B cell (primary cell): ENCODE results near the gene SPCS3. TPM values are rescaled to one million over a fixed set of nuclear protein-coding genes. Genes with fewer than 3 reads are reported as not detected.

Experiments
- ATAC-seq: fragments of 200-7000 bp; cut with Tn5 transposase; one replicate; pipeline ENCODE4 v1.10.0; 2021; ENCODE audit warnings: low read depth, mild to moderate bottlenecking, moderate number of reproducible peaks, moderate library complexity
- CTCF ChIA-PET: fragments of 350-600 bp; sonication (Branson Sonifier 250); formaldehyde crosslinking; loops from one replicate; lab custom pipeline; 2021; ENCODE audit warnings: antibody characterized with exemption, inconsistent platforms; lab: Charles Lee
- POLR2A ChIA-PET: fragments of 350-600 bp; sonication (Branson Sonifier 250); formaldehyde crosslinking; loops from one replicate; lab custom pipeline; 2021; ENCODE audit warnings: antibody characterized with exemption; lab: Charles Lee
- DNase-seq: peaks from one replicate; pipeline ENCODE4 v3.0.0; 2013
- H2AFZ ChIP-seq: 2 replicates; pipeline ENCODE4 v1.6.1; 2012; ENCODE audit warnings: mild to moderate bottlenecking, low read depth, low read length; ENCODE audit not compliant: insufficient read depth, poor library complexity, severe bottlenecking
- H3K27ac ChIP-seq, 2 donors: 1 replicate in 1 of 2; 2 replicates in 1 of 2; pipeline ENCODE4 v1.5.1; 2012 to 2013; ENCODE audit warnings: low read length in 2 of 2, mild to moderate bottlenecking in 2 of 2, moderate library complexity in 1 of 2
- H3K27me3 ChIP-seq, 4 experiments: fragments of 200-600 bp in 1 of 4; sonication (generic) in 1 of 4; replicated peaks in 1 of 4; 1 replicate in 2 of 4; 2 replicates in 2 of 4; pipeline versions ENCODE4 v1.6.1 to v1.7.0; 2013 to 2016; ENCODE audit warnings: low read length in 3 of 4, mild to moderate bottlenecking in 2 of 4, mixed read lengths in 1 of 4, moderate library complexity in 1 of 4; ENCODE audit not compliant: insufficient read depth in 4 of 4, control insufficient read depth in 3 of 4; ENCODE audit errors: control extremely low read depth in 1 of 4
- H3K36me3 ChIP-seq, 2 experiments: replicated peaks in 1 of 2; 1 replicate in 1 of 2; 2 replicates in 1 of 2; pipeline versions ENCODE4 v1.6.1 to v1.7.1; 2013; ENCODE audit warnings: low read length in 1 of 2; ENCODE audit not compliant: insufficient read depth in 2 of 2, control insufficient read depth in 1 of 2; ENCODE audit errors: control extremely low read depth in 1 of 2, extremely low read depth in 1 of 2
- H3K4me1 ChIP-seq, 2 donors: fragments of 200-600 bp in 1 of 2; sonication (generic) in 1 of 2; 1 replicate in 1 of 2; 2 replicates in 1 of 2; pipeline versions ENCODE4 v1.5.1 to v1.6.1; 2013 to 2017; ENCODE audit warnings: low read length in 2 of 2; ENCODE audit not compliant: control insufficient read depth in 2 of 2, insufficient read depth in 2 of 2
- H3K4me2 ChIP-seq: replicated peaks from 2 replicates; pipeline ENCODE3; 2012; ENCODE audit warnings: mild to moderate bottlenecking, low read depth, low read length; ENCODE audit not compliant: poor library complexity, severe bottlenecking
- H3K4me3 ChIP-seq, 5 experiments: fragments of 200-600 bp in 1 of 5; sonication (generic) in 1 of 5; 1 replicate in 3 of 5; 2 replicates in 2 of 5; pipeline versions ENCODE4 v1.5.1 to v1.7.0; 2011 to 2016; ENCODE audit warnings: low read length in 4 of 5, mild to moderate bottlenecking in 4 of 5, low read depth in 2 of 5, control low read depth in 1 of 5, moderate library complexity in 1 of 5; ENCODE audit not compliant: insufficient read depth in 1 of 5; ENCODE audit errors: control extremely low read depth in 1 of 5, extremely low read depth in 1 of 5
- H3K79me2 ChIP-seq: fragments of 200-600 bp; sonication (generic); one replicate; pipeline ENCODE4 v1.6.0; 2016; ENCODE audit warnings: low read length; ENCODE audit not compliant: control insufficient read depth, insufficient read depth
- H3K9ac ChIP-seq: fragments of 200-600 bp; sonication (generic); 2 replicates; pipeline ENCODE4 v1.6.1; 2017; ENCODE audit warnings: mild to moderate bottlenecking, low read length, moderate library complexity
- H3K9me3 ChIP-seq, 3 donors: one replicate each; pipeline versions ENCODE4 v1.6.1 to v1.7.1; 2013; ENCODE audit warnings: low read length in 2 of 3; ENCODE audit not compliant: control insufficient read depth in 2 of 3, insufficient read depth in 1 of 3; ENCODE audit errors: control extremely low read depth in 1 of 3
- H4K20me1 ChIP-seq: 2 replicates; pipeline ENCODE4 v1.6.0; 2012; ENCODE audit warnings: mild to moderate bottlenecking, low read length; ENCODE audit not compliant: insufficient read depth, control insufficient read depth, poor library complexity, severe bottlenecking
- H3K27ac Mint-ChIP-seq: one replicate; pipeline ENCODE4 v1.8.0; 2021; ENCODE audit warnings: mixed read lengths
- H3K27me3 Mint-ChIP-seq: one replicate; pipeline ENCODE4 v1.8.0; 2021; ENCODE audit warnings: mixed read lengths
- H3K4me1 Mint-ChIP-seq: one replicate; pipeline ENCODE4 v1.8.0; 2021; ENCODE audit warnings: mixed read lengths
- H3K4me3 Mint-ChIP-seq: one replicate; pipeline ENCODE4 v1.8.0; 2021; ENCODE audit warnings: mixed read lengths
- H3K9me3 Mint-ChIP-seq: one replicate; pipeline ENCODE4 v1.8.0; 2022; ENCODE audit warnings: mixed read lengths; ENCODE audit not compliant: insufficient read depth
- EZH2 ChIP-seq: IDR thresholded peaks from 2 replicates; pipeline ENCODE4 v1.6.1; 2012; ENCODE audit warnings: borderline replicate concordance, low read depth, mild to moderate bottlenecking, moderate library complexity, low read length; ENCODE audit not compliant: insufficient read depth, poor library complexity, severe bottlenecking
- WGBS: methylation state at CpG from one replicate; pipeline ENCODE4 v1.1.5; 2013; ENCODE audit warnings: missing lambda C conversion rate; ENCODE audit not compliant: insufficient coverage; 5-methylcytosine and 5-hydroxymethylcytosine counted together
- intact Hi-C: fragments of 100-400 bp; cut with micrococcal nuclease; formaldehyde crosslinking; loops from one replicate; pipeline ENCODE4 v1.10.0; 2022
- polyA plus RNA-seq: library from polyadenylated mRNA; depleted of rRNA; stranded (reverse); fragments of >200 nt; gene quantifications from 2 replicates; pipeline ENCODE4 v1.2.3, GENCODE V29; 2012
- total RNA-seq, 2 donors: library from RNA; stranded (reverse); fragments of 120-200 nt in 1 of 2; gene quantifications; 1 replicate in 1 of 2; 2 replicates in 1 of 2; pipeline versions ENCODE4 v1.2.3 to v1.2.4, GENCODE V29; 2013 to 2022
- TF ChIP-seq, protein P1 (sequence below): fragments of 200-600 bp; IDR thresholded peaks from one replicate; pipeline ENCODE4 v1.8.0; 2022; ENCODE audit warnings: antibody characterized with exemption, mild to moderate bottlenecking

SPCS3 gene
- total and polyA plus RNA-seq, 2 donors (not counting 1 experiment from before 2014, with no cell fraction given) = 27.8 to 92.4 TPM

DNA sequence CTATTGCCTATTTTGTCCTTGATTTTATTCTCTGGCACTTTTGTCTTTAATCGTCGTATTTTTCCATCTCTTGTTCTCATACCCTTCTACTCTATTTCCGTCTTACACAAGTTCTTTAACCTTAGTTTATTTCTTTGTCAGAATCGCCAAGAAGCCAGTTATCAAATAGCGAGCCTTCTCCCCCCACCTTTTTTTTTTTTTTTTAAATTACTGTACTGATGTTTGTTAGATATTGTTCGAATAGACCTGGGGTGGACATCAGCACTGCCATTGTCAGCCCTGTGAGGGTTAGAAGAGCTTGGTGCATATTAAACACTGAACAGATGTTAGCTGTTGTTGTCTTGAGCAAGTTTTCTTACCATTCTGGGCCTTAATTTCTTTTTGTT, 1.2 kb downstream of the SPCS3 start:
- ATAC-seq (no peak), DNase-seq (no peak)
- Histone ChIP-seq H3K27ac (peak overlapping the region; percentile 84 to 95), H3K9me3 (no peaks in the 10 kb centered on the region), H2AFZ (peak overlapping the region; percentile 75), H3K79me2 (peaks cover 57% of the 10 kb centered on the region), H3K36me3 (peaks cover 0 to 3% of the 10 kb centered on the region in 2 experiments), H3K27me3 (no peaks in the 10 kb centered on the region), H3K4me3 (peak overlapping the region; percentile 77 to 91 (median 84)), H3K9ac (peak overlapping the region; percentile 88), H3K4me1 (peaks cover 21 to 44% of the 10 kb centered on the region in 2 donors), H4K20me1 (peaks cover 48% of the 10 kb centered on the region), H3K4me2 (peak overlapping the region; percentile 82)
- Mint-ChIP-seq H3K9me3 (no peaks in the 10 kb centered on the region), H3K27me3 (no peaks in the 10 kb centered on the region), H3K27ac (peak overlapping the region; percentile 93), H3K4me1 (peaks cover 45% of the 10 kb centered on the region), H3K4me3 (peak overlapping the region; percentile 93)
- POLR2A ChIA-PET = no interaction called here
- intact Hi-C loops = loop anchor here (2.0 kb wide), 1 partner anchor 20 kb away; no protein-coding TSS in a partner anchor
- TF ChIP-seq, protein P1, sequence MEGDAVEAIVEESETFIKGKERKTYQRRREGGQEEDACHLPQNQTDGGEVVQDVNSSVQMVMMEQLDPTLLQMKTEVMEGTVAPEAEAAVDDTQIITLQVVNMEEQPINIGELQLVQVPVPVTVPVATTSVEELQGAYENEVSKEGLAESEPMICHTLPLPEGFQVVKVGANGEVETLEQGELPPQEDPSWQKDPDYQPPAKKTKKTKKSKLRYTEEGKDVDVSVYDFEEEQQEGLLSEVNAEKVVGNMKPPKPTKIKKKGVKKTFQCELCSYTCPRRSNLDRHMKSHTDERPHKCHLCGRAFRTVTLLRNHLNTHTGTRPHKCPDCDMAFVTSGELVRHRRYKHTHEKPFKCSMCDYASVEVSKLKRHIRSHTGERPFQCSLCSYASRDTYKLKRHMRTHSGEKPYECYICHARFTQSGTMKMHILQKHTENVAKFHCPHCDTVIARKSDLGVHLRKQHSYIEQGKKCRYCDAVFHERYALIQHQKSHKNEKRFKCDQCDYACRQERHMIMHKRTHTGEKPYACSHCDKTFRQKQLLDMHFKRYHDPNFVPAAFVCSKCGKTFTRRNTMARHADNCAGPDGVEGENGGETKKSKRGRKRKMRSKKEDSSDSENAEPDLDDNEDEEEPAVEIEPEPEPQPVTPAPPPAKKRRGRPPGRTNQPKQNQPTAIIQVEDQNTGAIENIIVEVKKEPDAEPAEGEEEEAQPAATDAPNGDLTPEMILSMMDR = no peak
- no peak for TF ChIP-seq EZH2
- CTCF ChIA-PET = no interaction called here
- 0% methylated on average over 3 of the region's 6 CpGs for WGBS

DNA sequence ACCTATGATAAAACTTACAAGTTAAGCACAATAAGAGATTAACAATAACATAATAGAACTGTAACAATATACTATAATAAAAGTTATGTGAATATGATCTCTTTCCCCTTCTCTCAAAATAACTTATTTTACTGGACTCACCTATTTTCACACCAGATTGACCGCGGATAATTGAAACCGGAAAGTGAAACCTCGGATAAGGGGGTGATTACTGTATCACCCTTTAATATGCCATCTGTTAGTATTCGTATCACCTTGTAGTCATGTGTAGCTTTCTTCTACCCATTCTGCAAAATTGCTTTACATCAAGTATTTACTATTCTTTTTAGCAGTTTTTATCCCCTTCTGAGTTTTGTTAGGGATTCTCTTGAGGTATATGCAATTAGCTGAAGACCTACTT, 1.8 kb downstream of the SPCS3 start:
- H3K4me3 ChIP-seq = peak overlapping the region in 2 of 5 experiments; percentile 81 to 91

More for the DNA sequence above, 1.8 kb downstream of the SPCS3 start:
- H3K4me2 ChIP-seq = peak overlapping the region; percentile 82
- TF ChIP-seq, protein P1 = no peak
- TF ChIP-seq EZH2 = no peak
- no peak overlapping the region for H2AFZ ChIP-seq
- H3K27ac Mint-ChIP-seq = peak overlapping the region; percentile 93
- no peaks in the 10 kb centered on the region for H3K9me3 ChIP-seq
- peak overlapping the region; percentile 88 for H3K9ac ChIP-seq
- H4K20me1 ChIP-seq = peaks cover 54% of the 10 kb centered on the region
- peak overlapping the region; percentile 93 for H3K4me3 Mint-ChIP-seq
- H3K9me3 Mint-ChIP-seq = no peaks in the 10 kb centered on the region
- DNase-seq (no peak), ATAC-seq (no peak)
- ChIA-PET CTCF (no interaction called here), POLR2A (no interaction called here)
- no peaks in the 10 kb centered on the region for H3K27me3 Mint-ChIP-seq
- peaks cover 21 to 44% of the 10 kb centered on the region in 2 donors for H3K4me1 ChIP-seq
- no peaks in the 10 kb centered on the region for H3K27me3 ChIP-seq
- no CpG with 5 or more reads among the region's 5 CpGs for WGBS
- peaks cover 45% of the 10 kb centered on the region for H3K4me1 Mint-ChIP-seq
- peak overlapping the region in 1 of 2 donors; percentile 95 for H3K27ac ChIP-seq
- intact Hi-C loops = loop anchor here (2.0 kb wide), 1 partner anchor 19 kb away; no protein-coding TSS in a partner anchor
- H3K79me2 ChIP-seq = peaks cover 60% of the 10 kb centered on the region
- H3K36me3 ChIP-seq = peaks cover 0 to 6% of the 10 kb centered on the region in 2 experiments
